GM12878 (cell line): Measurements from ENCODE around the gene MEF2C. TPM values are rescaled to one million over a fixed set of nuclear protein-coding genes. Genes with fewer than 3 reads are reported as not detected.

Source experiments
- ATAC-seq: fragments of 200-7000 bp; cut with Tn5 transposase; 3 replicates; pipeline ENCODE4 v1.9.1; 2020; ENCODE audit warnings: mild to moderate bottlenecking, moderate library complexity
- BruUV-seq: library from RNA; stranded (reverse); fragments of 400-500 nt; replicated peaks from 2 replicates; lab custom pipeline; 2021; lab: Mats Ljungman, UMichigan
- CTCF ChIA-PET: fragments of 300-600 bp; sonication (Branson Sonifier 250); formaldehyde crosslinking; extraction: SDS; loops from one replicate; lab custom pipeline; 2021; ENCODE audit warnings: inconsistent platforms; lab: Yijun Ruan, JAX
- POLR2A ChIA-PET: fragments of 350-600 bp; formaldehyde crosslinking; extraction: SDS; loops from one replicate; lab custom pipeline; 2021; ENCODE audit warnings: inconsistent platforms; lab: Charles Lee
- RAD21 ChIA-PET: fragments of 300-600 bp; sonication (Branson Sonifier 250); formaldehyde crosslinking; loops from one replicate; lab custom pipeline; 2023; ENCODE audit warnings: antibody characterized with exemption; ENCODE audit not compliant: unreplicated experiment; lab: Charles Lee
- SMC1A ChIA-PET: fragments of 300-600 bp; sonication (Branson Sonifier 250); formaldehyde crosslinking; loops from one replicate; lab custom pipeline; 2023; ENCODE audit not compliant: unreplicated experiment, uncharacterized antibody; lab: Charles Lee
- DNase-seq: peaks from one replicate; pipeline ENCODE4 v3.0.0-alpha.2; 2011; ENCODE audit warnings: low read depth, low spot score
- FAIRE-seq: peaks from 3 replicates; lab custom pipeline; 2011; peaks lifted over from hg19 to GRCh38; lab: Jason Lieb, UNC
- H2AFZ ChIP-seq: 2 replicates; pipeline ENCODE4 v1.6.0; 2011; ENCODE audit warnings: low read depth, low read length, control low read depth; ENCODE audit not compliant: control insufficient read depth
- H3K27ac ChIP-seq: 2 replicates; pipeline ENCODE4 v1.5.1; 2011; ENCODE audit warnings: control low read depth; ENCODE audit not compliant: control insufficient read depth, insufficient read depth
- H3K27me3 ChIP-seq, 2 experiments: replicated peaks in 1 of 2; 2 replicates each; pipeline versions ENCODE4 v1.6.0 to v1.6.1; 2011; ENCODE audit warnings: low read length in 1 of 2; ENCODE audit not compliant: control insufficient read depth in 2 of 2, insufficient read depth in 2 of 2
- H3K36me3 ChIP-seq, 2 experiments: 2 replicates each; pipeline ENCODE4 v1.5.1; 2011; ENCODE audit warnings: low read length in 1 of 2; ENCODE audit not compliant: control insufficient read depth in 2 of 2, insufficient read depth in 2 of 2
- H3K4me1 ChIP-seq: 2 replicates; pipeline ENCODE4 v1.6.1; 2011; ENCODE audit warnings: mild to moderate bottlenecking, low read length, moderate library complexity, mixed read lengths; ENCODE audit not compliant: control insufficient read depth, insufficient read depth
- H3K4me2 ChIP-seq: 2 replicates; pipeline ENCODE4 v1.6.0; 2011; ENCODE audit warnings: control low read depth; ENCODE audit not compliant: control insufficient read depth, insufficient read depth
- H3K4me3 ChIP-seq: fragments of 200-600 bp; sonication (generic); 2 replicates; pipeline ENCODE4 v1.5.1; 2016
- H3K79me2 ChIP-seq: 2 replicates; pipeline ENCODE4 v1.6.0; 2011; ENCODE audit warnings: low read length; ENCODE audit not compliant: control insufficient read depth, insufficient read depth
- H3K9ac ChIP-seq: 2 replicates; pipeline ENCODE4 v1.8.0; 2011; ENCODE audit warnings: low read length, control low read depth, mixed read lengths; ENCODE audit not compliant: control insufficient read depth, insufficient read depth
- H3K9me3 ChIP-seq: replicated peaks from 3 replicates; pipeline ENCODE4 v1.5.1; 2011; ENCODE audit warnings: mild to moderate bottlenecking, low read length; ENCODE audit not compliant: control insufficient read depth, insufficient read depth
- H4K20me1 ChIP-seq: 2 replicates; pipeline ENCODE4 v1.6.0; 2011; ENCODE audit not compliant: control insufficient read depth, insufficient read depth
- BCL11A ChIP-seq: IDR thresholded peaks from 2 replicates; pipeline ENCODE4 v1.6.1; 2011; ENCODE audit warnings: low read depth, low read length
- CHD2 ChIP-seq: IDR thresholded peaks from 2 replicates; pipeline ENCODE4 v1.6.1; 2011; ENCODE audit warnings: low read depth, low read length, improper control_type of control experiment, borderline replicate concordance
- IKZF1 ChIP-seq: fragments of 450-650 bp; conservative IDR thresholded peaks from 2 replicates; pipeline ENCODE4 v1.6.1; 2017; ENCODE audit warnings: antibody characterized with exemption, mild to moderate bottlenecking
- JUNB ChIP-seq: IDR thresholded peaks from 2 replicates; pipeline ENCODE4 v1.6.1; 2016; ENCODE audit warnings: antibody characterized with exemption, mild to moderate bottlenecking
- MTA2 ChIP-seq: fragments of 450-650 bp; IDR thresholded peaks from 2 replicates; pipeline ENCODE4 v1.6.1; 2016; ENCODE audit warnings: low read depth, mild to moderate bottlenecking, moderate library complexity
- MTA3 ChIP-seq: IDR thresholded peaks from 2 replicates; pipeline ENCODE4 v1.6.1; 2012; ENCODE audit warnings: low read length, inconsistent platforms, borderline replicate concordance
- MYB ChIP-seq: fragments of 150-350 bp; IDR thresholded peaks from 2 replicates; pipeline ENCODE4 v1.6.1; 2014; ENCODE audit warnings: mild to moderate bottlenecking, low read depth, low read length, borderline replicate concordance
- MYC ChIP-seq: IDR thresholded peaks from 2 replicates; pipeline ENCODE4 v1.6.1; 2011; ENCODE audit warnings: mild to moderate bottlenecking, low read length, moderate library complexity, inconsistent platforms; ENCODE audit not compliant: insufficient read depth, insufficient replicate concordance, insufficient read length, severe bottlenecking
- NFIC ChIP-seq: IDR thresholded peaks from 2 replicates; pipeline ENCODE4 v1.6.1; 2012; ENCODE audit warnings: low read depth, mild to moderate bottlenecking, inconsistent platforms, low read length, moderate library complexity
- POLR2AphosphoS5 ChIP-seq: IDR thresholded peaks from 2 replicates; pipeline ENCODE4 v1.6.1; 2011; ENCODE audit warnings: mild to moderate bottlenecking, low read length, inconsistent platforms
- RUNX3 ChIP-seq: IDR thresholded peaks from 2 replicates; pipeline ENCODE4 v1.6.1; 2012; ENCODE audit warnings: low read length, inconsistent platforms
- SKIL ChIP-seq: fragments of 450-650 bp; IDR thresholded peaks from 2 replicates; pipeline ENCODE4 v1.6.1; 2017; ENCODE audit warnings: mild to moderate bottlenecking, low read depth, inconsistent platforms; ENCODE audit not compliant: poor library complexity, severe bottlenecking
- SREBF1 ChIP-seq: IDR thresholded peaks from 2 replicates; pipeline ENCODE4 v1.6.1; 2012; ENCODE audit warnings: mild to moderate bottlenecking, low read length
- ZBTB33 ChIP-seq: fragments of 450-650 bp; IDR thresholded peaks from 2 replicates; pipeline ENCODE4 v1.6.1; 2017; ENCODE audit warnings: mild to moderate bottlenecking
- ZBTB40 ChIP-seq: fragments of 450-650 bp; IDR thresholded peaks from 2 replicates; pipeline ENCODE4 v1.6.1; 2016; ENCODE audit warnings: mild to moderate bottlenecking, moderate library complexity, borderline replicate concordance
- WGBS: methylation state at CpG from one replicate; pipeline ENCODE4 v1.1.6; 2016; ENCODE audit warnings: low lambda C conversion rate; ENCODE audit not compliant: insufficient replicate concordance, insufficient coverage; ENCODE audit errors: missing lambda C conversion rate; 5-methylcytosine and 5-hydroxymethylcytosine counted together
- in situ Hi-C: fragments of 300-500 bp; cut with MboI; formaldehyde crosslinking; loops from 9 replicates; pipeline ENCODE4 v1.14.3; 2018; ENCODE audit warnings: mixed read lengths
- intact Hi-C: fragments of 100-400 bp; cut with micrococcal nuclease; formaldehyde crosslinking; loops from one replicate; pipeline ENCODE4 v1.14.2; 2022; ENCODE audit not compliant: unreplicated experiment
- polyA plus RNA-seq, 11 experiments: library from polyadenylated mRNA; depleted of rRNA in 4 of 11; unstranded in 6 of 11; stranded (reverse) in 5 of 11; fragments of >200 nt; fragmentation: Nextera tagmentation in 4 of 11; fragmentation: Illumina TruSeq in 1 of 11; extraction: Ambion mirVana in 4 of 11; extraction: Trizol in 1 of 11; gene quantifications; 1 replicate in 1 of 11; 2 replicates in 10 of 11; pipeline versions ENCODE4 v1.2.1 to v1.2.3, GENCODE V29; 2011 to 2016; ENCODE audit warnings: inconsistent platforms in 2 of 11, missing spikeins in 2 of 11, low read depth in 1 of 11
- total RNA-seq, 4 experiments: library from RNA; depleted of rRNA in 3 of 4; stranded (reverse); fragments of >200 nt in 3 of 4; fragmentation: Illumina TruSeq in 1 of 4; extraction: Trizol in 1 of 4; gene quantifications; 2 replicates each; pipeline versions ENCODE4 v1.2.1 to v1.2.3, GENCODE V29; 2013 to 2021

MEF2C gene
- total and polyA plus RNA-seq, 10 of the 15 experiments (the other 5 are each of a cell fraction or from before 2014, with no cell fraction given), result 104 to 225 (median 180) TPM

- TF ChIP-seq CHD2 (no peak), IKZF1 (no peak), BCL11A (peak; percentile 80; the same call in 1 of the 2 replicates), MTA3 (peak; percentile 77), MTA2 (peak; percentile 42; the same call in 1 of the 2 replicates), RUNX3 (peak; percentile 95), NFIC (peak; percentile 85), MYB (no peak), SKIL (peak; percentile 82), JUNB (peak; percentile 82), SREBF1 (0 out of 2 replicates have a peak, but pooled peaks have one; percentile 27)
- TF ChIP-seq, all 136 proteins: peak for 20
These were observed 74.8 kb downstream of the MEF2C start (continued) for GRCh38 chr5:88808153-88808552.

GRCh38 chr5:88807327-88807726 is 75.7 kb downstream of the MEF2C start:
- ChIA-PET POLR2A (interaction anchor here (1.0 to 1.5 kb wide), 5 partner anchors 11 to 70 kb away, joined by 3 read pairs; no protein-coding TSS in a partner anchor), SMC1A (interaction anchor here (0.8 to 9.3 kb wide), 7 partner anchors 8 to 76 kb away, joined by 3 to 99 read pairs (median 7); no protein-coding TSS in a partner anchor)
- TF ChIP-seq ZBTB33 (no peak), MYC (no peak), ZBTB40 (peak; percentile 55; the same call in 1 of the 2 replicates), RUNX3 (no peak), POLR2AphosphoS5 (0 out of 2 replicates have a peak, but pooled peaks have one; percentile 33)

More at GRCh38 chr5:88807327-88807726, 75.7 kb downstream of the MEF2C start:
- no peaks in the 10 kb centered on the region for H3K27me3 ChIP-seq
- WGBS, result 98% methylated on average over 8 of the region's 8 CpGs
- H3K9ac ChIP-seq, result no peak overlapping the region
- FAIRE-seq (no peak), DNase-seq (no peak), ATAC-seq (no peak)
- intact Hi-C loops, result no loop called here
- no peak overlapping the region for H3K4me3 ChIP-seq
- H3K36me3 ChIP-seq, result peaks cover 8 to 24% of the 10 kb centered on the region in 2 experiments
- CTCF ChIA-PET, result interaction anchor here (0.7 to 1.1 kb wide), 3 partner anchors 21 to 80 kb away, joined by 3 read pairs; no protein-coding TSS in a partner anchor
- no peak overlapping the region for H2AFZ ChIP-seq
- no peaks in the 10 kb centered on the region for H4K20me1 ChIP-seq
- H3K9me3 ChIP-seq, result peaks cover 5% of the 10 kb centered on the region
- peaks cover 84% of the 10 kb centered on the region for H3K79me2 ChIP-seq
- no peak overlapping the region for H3K27ac ChIP-seq
- no peak overlapping the region for H3K4me2 ChIP-seq
- in situ Hi-C loops, result no loop called here
- no TSS peak for BruUV-seq
- H3K4me1 ChIP-seq, result peaks cover 12% of the 10 kb centered on the region; the same call in 1 of the 2 replicates
- RAD21 ChIA-PET, result interaction anchor here (1.0 to 4.6 kb wide), 6 partner anchors 12 to 172 kb away, joined by 3 to 49 read pairs (median 4); no protein-coding TSS in a partner anchor
